Activated B cell treated with CpG ODN at 0.5 μM for 24 hours (primary cell): ENCODE measurements around the gene ACTN3. TPM values are rescaled to one million over a fixed set of nuclear protein-coding genes. Genes with fewer than 3 reads are reported as not detected.

Experiments
- ATAC-seq: fragments of 200-7000 bp; cut with Tn5 transposase; one replicate; pipeline ENCODE4 v1.10.0; 2021; ENCODE audit warnings: low read depth, mild to moderate bottlenecking, moderate library complexity
- CTCF ChIA-PET: fragments of 350-600 bp; sonication (Branson Sonifier 250); formaldehyde crosslinking; loops from one replicate; lab custom pipeline; 2021; ENCODE audit warnings: antibody characterized with exemption; lab: Charles Lee
- POLR2A ChIA-PET: fragments of 350-600 bp; sonication (Branson Sonifier 250); formaldehyde crosslinking; loops from one replicate; lab custom pipeline; 2021; ENCODE audit warnings: antibody characterized with exemption; lab: Charles Lee
- DNase-seq: peaks from one replicate; pipeline ENCODE4 v3.0.0; 2022
- H3K27ac Mint-ChIP-seq: one replicate; pipeline ENCODE4 v1.8.0; 2020; ENCODE audit warnings: mixed read lengths
- H3K27me3 Mint-ChIP-seq: one replicate; pipeline ENCODE4 v1.8.0; 2021; ENCODE audit warnings: mixed read lengths
- H3K36me3 Mint-ChIP-seq: one replicate; pipeline ENCODE4 v1.8.0; 2021; ENCODE audit warnings: low read depth, mixed read lengths
- H3K4me1 Mint-ChIP-seq: one replicate; pipeline ENCODE4 v1.8.0; 2021; ENCODE audit warnings: mixed read lengths
- H3K4me3 Mint-ChIP-seq: one replicate; pipeline ENCODE4 v1.8.0; 2020; ENCODE audit warnings: mild to moderate bottlenecking, mixed read lengths
- H3K9me3 Mint-ChIP-seq: one replicate; pipeline ENCODE4 v1.8.0; 2020; ENCODE audit warnings: mixed read lengths
- CTCF ChIP-seq: fragments of 200-600 bp; IDR thresholded peaks from one replicate; pipeline ENCODE4 v1.8.0; 2022; ENCODE audit warnings: antibody characterized with exemption, mild to moderate bottlenecking
- intact Hi-C: fragments of 100-400 bp; cut with micrococcal nuclease; formaldehyde crosslinking; loops from one replicate; pipeline ENCODE4 v1.15.1; 2024
- total RNA-seq: library from RNA; stranded (reverse); gene quantifications from 2 replicates; pipeline ENCODE4 v1.2.3, GENCODE V29; 2022

Gene ACTN3
- total RNA-seq, 1 donor from 2014 or later = not detected

GRCh38 chr11:66593650-66594049, 46.9 kb downstream of the ACTN3 start:
- ChIA-PET CTCF (interaction anchor here (1.0 to 2.0 kb wide), 4 partner anchors 12 to 85 kb away, joined by 3 to 7 read pairs (median 4); partner anchors contain the start of gene RBM4B), POLR2A (interaction anchor here (0.8 to 6.6 kb wide), 7 partner anchors 13 to 84 kb away, joined by 4 to 72 read pairs (median 7); partner anchors contain the start of genes RBM14, RBM4 and RBM4B)
- peak overlapping the region; percentile 100 for H3K4me3 Mint-ChIP-seq
- no peaks in the 10 kb centered on the region for H3K9me3 Mint-ChIP-seq
- H3K36me3 Mint-ChIP-seq = peaks cover 4% of the 10 kb centered on the region
- no peaks in the 10 kb centered on the region for H3K27me3 Mint-ChIP-seq
- peak overlapping the region; percentile 99 for H3K27ac Mint-ChIP-seq
- TF ChIP-seq CTCF = no peak
- ATAC-seq = no peak
- H3K4me1 Mint-ChIP-seq = peaks cover 36% of the 10 kb centered on the region
- intact Hi-C loops = loop anchor here (1.0 to 5.0 kb wide), 5 partner anchors 23 to 281 kb away; partner anchors contain the start of genes RBM14 and RBM4
- DNase-seq = no peak

- Mint-ChIP-seq H3K4me1 (peaks cover 41% of the 10 kb centered on the region), H3K4me3 (peak overlapping the region; percentile 59), H3K9me3 (no peaks in the 10 kb centered on the region), H3K27me3 (no peaks in the 10 kb centered on the region), H3K27ac (peak overlapping the region; percentile 77), H3K36me3 (peaks cover 5% of the 10 kb centered on the region)
- POLR2A ChIA-PET = interaction anchor here (0.7 to 6.6 kb wide), 10 partner anchors 11 to 245 kb away, joined by 3 to 72 read pairs (median 6); partner anchors contain the start of genes RBM14, RBM4, RBM4B and ZDHHC24
- CTCF ChIA-PET = interaction anchor here (2.0 kb wide), 1 partner anchor 14 kb away, joined by 4 read pairs; no protein-coding TSS in a partner anchor
- no peak for ATAC-seq
- DNase-seq = no peak
- intact Hi-C loops = no loop called here
- no peak for TF ChIP-seq CTCF
Measured at GRCh38 chr11:66595245-66595904, 48.7 kb downstream of the ACTN3 start.

- POLR2A ChIA-PET = no interaction called here
- no peak overlapping the region for H3K4me3 Mint-ChIP-seq
- intact Hi-C loops = no loop called here
- DNase-seq (no peak), ATAC-seq (no peak)
- H3K9me3 Mint-ChIP-seq = no peaks in the 10 kb centered on the region
- H3K4me1 Mint-ChIP-seq = peaks cover 37% of the 10 kb centered on the region
- CTCF ChIA-PET = no interaction called here
- H3K27ac Mint-ChIP-seq = no peak overlapping the region
- H3K36me3 Mint-ChIP-seq = peaks cover 16% of the 10 kb centered on the region
- no peak for TF ChIP-seq CTCF
- H3K27me3 Mint-ChIP-seq = no peaks in the 10 kb centered on the region
Measured at GRCh38 chr11:66598993-66599392, 52.3 kb downstream of the ACTN3 start.

- no peaks in the 10 kb centered on the region for H3K9me3 Mint-ChIP-seq
- intact Hi-C loops = no loop called here
- no peaks in the 10 kb centered on the region for H3K27me3 Mint-ChIP-seq
- peak overlapping the region; percentile 32 for H3K27ac Mint-ChIP-seq
- peaks cover 28% of the 10 kb centered on the region for H3K36me3 Mint-ChIP-seq
- no peak overlapping the region for H3K4me3 Mint-ChIP-seq
- ChIA-PET POLR2A (interaction anchor here (0.9 to 2.8 kb wide), 2 partner anchors 17 to 70 kb away, joined by 3 to 13 read pairs; partner anchors contain the start of gene RBM14), CTCF (no interaction called here)
- ATAC-seq = no peak
- TF ChIP-seq CTCF = no peak
- no peak for DNase-seq
- peaks cover 30% of the 10 kb centered on the region for H3K4me1 Mint-ChIP-seq
Measured at GRCh38 chr11:66600219-66600618, 53.5 kb downstream of the ACTN3 start.

GRCh38 chr11:66600631-66601233, 54.0 kb downstream of the ACTN3 start:
- no peak for TF ChIP-seq CTCF
- DNase-seq = no peak
- peak overlapping the region; percentile 2 for H3K4me3 Mint-ChIP-seq
- CTCF ChIA-PET = no interaction called here
- no peaks in the 10 kb centered on the region for H3K27me3 Mint-ChIP-seq
- H3K36me3 Mint-ChIP-seq = peaks cover 33% of the 10 kb centered on the region
- POLR2A ChIA-PET = interaction anchor here (0.6 to 2.8 kb wide), 2 partner anchors 16 to 961 kb away, joined by 5 to 13 read pairs; partner anchors contain the start of gene RBM14
- no peak for ATAC-seq
- intact Hi-C loops = no loop called here
- no peaks in the 10 kb centered on the region for H3K9me3 Mint-ChIP-seq
- H3K27ac Mint-ChIP-seq = peak overlapping the region; percentile 32
- peaks cover 25% of the 10 kb centered on the region for H3K4me1 Mint-ChIP-seq
